ENCODE data around the gene KRT33B. TPM values are rescaled to one million over a fixed set of nuclear protein-coding genes. Genes with fewer than 3 reads are reported as not detected.

Gene KRT33B
- polyA plus RNA-seq, 2 donors, result 0.12 to 0.16 TPM

- Histone ChIP-seq H3K27me3 (ENCODE audit: control insufficient read depth in 1 of 2, insufficient read depth in 2 of 2, low read length in 2 of 2) (no peaks in the 10 kb centered on the region), H3K27ac (ENCODE audit: low read depth in 2 of 2, low read length in 1 of 2) (no peak overlapping the region), H3K4me3 (ENCODE audit: low read depth in 1 of 2, low read length in 2 of 2) (no peak overlapping the region), H3K36me3 (ENCODE audit: control insufficient read depth in 2 of 2, insufficient read depth in 2 of 2, low read length in 1 of 2) (no peaks in the 10 kb centered on the region), H3K4me1 (ENCODE audit: control insufficient read depth in 2 of 2, insufficient read depth in 2 of 2, low read length in 1 of 2) (no peaks in the 10 kb centered on the region), H3K9me3 (ENCODE audit: control insufficient read depth in 2 of 2, insufficient read depth in 1 of 2, low read depth in 1 of 2, low read length in 1 of 2) (no peaks in the 10 kb centered on the region)
- WGBS, 2 donors, result 94 to 96% methylated on average over 20 of the region's 20 CpGs
Observed at GRCh38 chr17:41411072-41411840, 41.6 kb upstream of the KRT33B start.

- no peak overlapping the region for H3K27ac ChIP-seq (ENCODE audit: low read depth in 2 of 2, low read length in 1 of 2)
- H3K4me3 ChIP-seq (ENCODE audit: low read depth in 1 of 2, low read length in 2 of 2), result no peak overlapping the region
- no peaks in the 10 kb centered on the region for H3K9me3 ChIP-seq (ENCODE audit: control insufficient read depth in 2 of 2, insufficient read depth in 1 of 2, low read depth in 1 of 2, low read length in 1 of 2)
- no peaks in the 10 kb centered on the region for H3K36me3 ChIP-seq (ENCODE audit: control insufficient read depth in 2 of 2, insufficient read depth in 2 of 2, low read length in 1 of 2)
- no peaks in the 10 kb centered on the region for H3K27me3 ChIP-seq (ENCODE audit: control insufficient read depth in 1 of 2, insufficient read depth in 2 of 2, low read length in 2 of 2)
- WGBS, 2 donors, result 93 to 97% methylated on average over 10 of the region's 10 CpGs
- H3K4me1 ChIP-seq (ENCODE audit: control insufficient read depth in 2 of 2, insufficient read depth in 2 of 2, low read length in 1 of 2), result peaks cover 5% of the 10 kb centered on the region in 2 donors
Observed at GRCh38 chr17:41407226-41407625, 37.6 kb upstream of the KRT33B start.

- Histone ChIP-seq H3K27ac (ENCODE audit: low read depth in 2 of 2, low read length in 1 of 2) (no peak overlapping the region), H3K4me3 (ENCODE audit: low read depth in 1 of 2, low read length in 2 of 2) (no peak overlapping the region), H3K27me3 (ENCODE audit: control insufficient read depth in 1 of 2, insufficient read depth in 2 of 2, low read length in 2 of 2) (no peaks in the 10 kb centered on the region), H3K36me3 (ENCODE audit: control insufficient read depth in 2 of 2, insufficient read depth in 2 of 2, low read length in 1 of 2) (no peaks in the 10 kb centered on the region), H3K4me1 (ENCODE audit: control insufficient read depth in 2 of 2, insufficient read depth in 2 of 2, low read length in 1 of 2) (peaks cover 5% of the 10 kb centered on the region in 2 donors), H3K9me3 (ENCODE audit: control insufficient read depth in 2 of 2, insufficient read depth in 1 of 2, low read depth in 1 of 2, low read length in 1 of 2) (no peaks in the 10 kb centered on the region)
- 39 to 49% methylated on average over 5 of the region's 5 CpGs for WGBS, 2 donors
Observed at GRCh38 chr17:41406205-41406604, 36.6 kb upstream of the KRT33B start.

GRCh38 chr17:41404024-41404671 lies 34.5 kb upstream of the KRT33B start:
- no peaks in the 10 kb centered on the region for H3K9me3 ChIP-seq (ENCODE audit: control insufficient read depth in 2 of 2, insufficient read depth in 1 of 2, low read depth in 1 of 2, low read length in 1 of 2)
- no peaks in the 10 kb centered on the region for H3K27me3 ChIP-seq (ENCODE audit: control insufficient read depth in 1 of 2, insufficient read depth in 2 of 2, low read length in 2 of 2)
- peaks cover 5% of the 10 kb centered on the region in 2 donors for H3K4me1 ChIP-seq (ENCODE audit: control insufficient read depth in 2 of 2, insufficient read depth in 2 of 2, low read length in 1 of 2)
- whole genome bisulfite sequencing, 2 donors, result 28 to 46% methylated on average over 7 of the region's 7 CpGs
- H3K4me3 ChIP-seq (ENCODE audit: low read depth in 1 of 2, low read length in 2 of 2), result no peak overlapping the region
- no peaks in the 10 kb centered on the region for H3K36me3 ChIP-seq (ENCODE audit: control insufficient read depth in 2 of 2, insufficient read depth in 2 of 2, low read length in 1 of 2)
- peak overlapping the region; percentile 78 to 88 for H3K27ac ChIP-seq (ENCODE audit: low read depth in 2 of 2, low read length in 1 of 2)

- Histone ChIP-seq H3K36me3 (ENCODE audit: control insufficient read depth in 2 of 2, insufficient read depth in 2 of 2, low read length in 1 of 2) (no peaks in the 10 kb centered on the region), H3K9me3 (ENCODE audit: control insufficient read depth in 2 of 2, insufficient read depth in 1 of 2, low read depth in 1 of 2, low read length in 1 of 2) (no peaks in the 10 kb centered on the region), H3K27ac (ENCODE audit: low read depth in 2 of 2, low read length in 1 of 2) (peak overlapping the region in 1 of 2 donors; percentile 57), H3K4me1 (ENCODE audit: control insufficient read depth in 2 of 2, insufficient read depth in 2 of 2, low read length in 1 of 2) (peaks cover 5% of the 10 kb centered on the region in 2 donors), H3K27me3 (ENCODE audit: control insufficient read depth in 1 of 2, insufficient read depth in 2 of 2, low read length in 2 of 2) (no peaks in the 10 kb centered on the region), H3K4me3 (ENCODE audit: low read depth in 1 of 2, low read length in 2 of 2) (no peak overlapping the region)
- 40 to 59% methylated on average over 4 of the region's 4 CpGs for WGBS, 2 donors
Observed at GRCh38 chr17:41403404-41404023, 33.9 kb upstream of the KRT33B start.

GRCh38 chr17:41402161-41402560 lies 32.5 kb upstream of the KRT33B start:
- 45 to 59% methylated on average over 5 of the region's 5 CpGs for WGBS, 2 donors
- peaks cover 5% of the 10 kb centered on the region in 2 donors for H3K4me1 ChIP-seq (ENCODE audit: control insufficient read depth in 2 of 2, insufficient read depth in 2 of 2, low read length in 1 of 2)
- peak overlapping the region; percentile 18 to 72 for H3K27ac ChIP-seq (ENCODE audit: low read depth in 2 of 2, low read length in 1 of 2)

GRCh38 chr17:41396996-41397660 lies 27.5 kb upstream of the KRT33B start, which contains the start of gene KRT31:
TSS of gene KRT31 (minus strand) at chr17:41397608. CDS start at chr17:41397539, 69 bp downstream.
- H3K36me3 ChIP-seq (ENCODE audit: control insufficient read depth in 2 of 2, insufficient read depth in 2 of 2, low read length in 1 of 2), result no peaks in the 10 kb centered on the region
- H3K27me3 ChIP-seq (ENCODE audit: control insufficient read depth in 1 of 2, insufficient read depth in 2 of 2, low read length in 2 of 2), result no peaks in the 10 kb centered on the region
- H3K4me3 ChIP-seq (ENCODE audit: low read depth in 1 of 2, low read length in 2 of 2), result no peak within 1 kb of the TSS
- WGBS, 2 donors, result 85 to 88% methylated on average over 16 of the region's 16 CpGs
- no peaks in the 10 kb centered on the region for H3K9me3 ChIP-seq (ENCODE audit: control insufficient read depth in 2 of 2, insufficient read depth in 1 of 2, low read depth in 1 of 2, low read length in 1 of 2)
- peaks cover 2 to 16% of the 10 kb centered on the region in 2 donors for H3K4me1 ChIP-seq (ENCODE audit: control insufficient read depth in 2 of 2, insufficient read depth in 2 of 2, low read length in 1 of 2)
- no peak within 1 kb of the TSS for H3K27ac ChIP-seq (ENCODE audit: low read depth in 2 of 2, low read length in 1 of 2)

More at GRCh38 chr17:41402161-41402560, 32.5 kb upstream of the KRT33B start:
- no peaks in the 10 kb centered on the region for H3K27me3 ChIP-seq (ENCODE audit: control insufficient read depth in 1 of 2, insufficient read depth in 2 of 2, low read length in 2 of 2)
- H3K4me3 ChIP-seq (ENCODE audit: low read depth in 1 of 2, low read length in 2 of 2), result no peak overlapping the region
- H3K36me3 ChIP-seq (ENCODE audit: control insufficient read depth in 2 of 2, insufficient read depth in 2 of 2, low read length in 1 of 2), result no peaks in the 10 kb centered on the region
- no peaks in the 10 kb centered on the region for H3K9me3 ChIP-seq (ENCODE audit: control insufficient read depth in 2 of 2, insufficient read depth in 1 of 2, low read depth in 1 of 2, low read length in 1 of 2)

GRCh38 chr17:41396340-41396739 lies 26.7 kb upstream of the KRT33B start:
- no peak overlapping the region for H3K4me3 ChIP-seq (ENCODE audit: low read depth in 1 of 2, low read length in 2 of 2)
- H3K27me3 ChIP-seq (ENCODE audit: control insufficient read depth in 1 of 2, insufficient read depth in 2 of 2, low read length in 2 of 2), result no peaks in the 10 kb centered on the region
- H3K27ac ChIP-seq (ENCODE audit: low read depth in 2 of 2, low read length in 1 of 2), result no peak overlapping the region
- no peaks in the 10 kb centered on the region for H3K9me3 ChIP-seq (ENCODE audit: control insufficient read depth in 2 of 2, insufficient read depth in 1 of 2, low read depth in 1 of 2, low read length in 1 of 2)
- WGBS, 2 donors, result 88 to 93% methylated on average over 7 of the region's 7 CpGs
- peaks cover 2 to 16% of the 10 kb centered on the region in 2 donors for H3K4me1 ChIP-seq (ENCODE audit: control insufficient read depth in 2 of 2, insufficient read depth in 2 of 2, low read length in 1 of 2)
- no peaks in the 10 kb centered on the region for H3K36me3 ChIP-seq (ENCODE audit: control insufficient read depth in 2 of 2, insufficient read depth in 2 of 2, low read length in 1 of 2)

GRCh38 chr17:41395611-41396010 lies 26.0 kb upstream of the KRT33B start:
- Histone ChIP-seq H3K27ac (ENCODE audit: low read depth in 2 of 2, low read length in 1 of 2) (peak overlapping the region; percentile 44 to 66), H3K4me3 (ENCODE audit: low read depth in 1 of 2, low read length in 2 of 2) (no peak overlapping the region), H3K9me3 (ENCODE audit: control insufficient read depth in 2 of 2, insufficient read depth in 1 of 2, low read depth in 1 of 2, low read length in 1 of 2) (no peaks in the 10 kb centered on the region)

More at GRCh38 chr17:41395611-41396010, 26.0 kb upstream of the KRT33B start:
- Histone ChIP-seq H3K27me3 (ENCODE audit: control insufficient read depth in 1 of 2, insufficient read depth in 2 of 2, low read length in 2 of 2) (no peaks in the 10 kb centered on the region), H3K4me1 (ENCODE audit: control insufficient read depth in 2 of 2, insufficient read depth in 2 of 2, low read length in 1 of 2) (peaks cover 2 to 16% of the 10 kb centered on the region in 2 donors), H3K36me3 (ENCODE audit: control insufficient read depth in 2 of 2, insufficient read depth in 2 of 2, low read length in 1 of 2) (no peaks in the 10 kb centered on the region)
- 88 to 95% methylated on average over 1 of the region's 1 CpG for WGBS, 2 donors

Measured in esophagus (tissue), 2 donors.